NCI-H146 (cell line): Measurements from ENCODE around the gene LRRFIP1.
"Not testable (repeated sequence)": the region's sequence is repeated elsewhere in the genome, so short reads cannot be mapped to it uniquely, and the experiment has no call there.

ENCODE experiments used
- DNase-seq: peaks from one replicate; lab custom pipeline; 2025; lab: John Stamatoyannopoulos, UW

The LRRFIP1 gene

DNA sequence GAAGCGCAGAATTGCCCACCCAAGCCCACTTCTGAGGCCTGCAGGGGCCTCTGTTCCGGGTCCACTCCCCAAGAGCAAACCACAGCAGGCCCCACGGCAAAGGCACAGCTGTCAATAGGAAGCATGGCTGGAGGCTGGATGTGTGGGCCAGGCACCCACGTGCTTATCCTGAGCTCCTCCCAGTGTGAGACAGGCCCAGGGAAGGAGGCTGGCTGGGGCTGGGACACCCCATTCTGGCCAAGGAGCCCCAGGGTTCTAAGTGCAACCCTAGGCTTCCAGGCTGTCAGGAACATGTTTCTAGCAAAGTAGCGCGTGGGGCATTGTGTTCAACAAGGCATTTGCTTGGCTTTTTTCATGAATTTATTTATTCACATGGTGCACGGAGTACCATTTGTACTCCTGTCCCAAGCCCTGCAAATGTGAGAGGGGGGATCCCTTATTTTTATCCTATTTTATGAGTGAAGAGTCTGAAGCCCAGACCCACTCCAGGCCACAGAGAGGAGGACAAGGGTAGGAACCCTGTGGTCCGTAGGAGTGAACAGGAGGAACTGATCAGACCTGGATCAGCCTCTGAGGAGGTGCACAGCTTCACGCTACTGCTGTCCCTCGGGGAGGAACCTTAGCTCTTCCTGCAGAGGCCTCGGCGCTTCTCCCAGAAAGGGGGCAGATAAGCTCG is 30.7 kb upstream of the LRRFIP1 start:
- no peak for DNase-seq

- no peak for DNase-seq
These were observed 29.9 kb upstream of the LRRFIP1 start for GRCh38 chr2:237597196-237598145.

DNA sequence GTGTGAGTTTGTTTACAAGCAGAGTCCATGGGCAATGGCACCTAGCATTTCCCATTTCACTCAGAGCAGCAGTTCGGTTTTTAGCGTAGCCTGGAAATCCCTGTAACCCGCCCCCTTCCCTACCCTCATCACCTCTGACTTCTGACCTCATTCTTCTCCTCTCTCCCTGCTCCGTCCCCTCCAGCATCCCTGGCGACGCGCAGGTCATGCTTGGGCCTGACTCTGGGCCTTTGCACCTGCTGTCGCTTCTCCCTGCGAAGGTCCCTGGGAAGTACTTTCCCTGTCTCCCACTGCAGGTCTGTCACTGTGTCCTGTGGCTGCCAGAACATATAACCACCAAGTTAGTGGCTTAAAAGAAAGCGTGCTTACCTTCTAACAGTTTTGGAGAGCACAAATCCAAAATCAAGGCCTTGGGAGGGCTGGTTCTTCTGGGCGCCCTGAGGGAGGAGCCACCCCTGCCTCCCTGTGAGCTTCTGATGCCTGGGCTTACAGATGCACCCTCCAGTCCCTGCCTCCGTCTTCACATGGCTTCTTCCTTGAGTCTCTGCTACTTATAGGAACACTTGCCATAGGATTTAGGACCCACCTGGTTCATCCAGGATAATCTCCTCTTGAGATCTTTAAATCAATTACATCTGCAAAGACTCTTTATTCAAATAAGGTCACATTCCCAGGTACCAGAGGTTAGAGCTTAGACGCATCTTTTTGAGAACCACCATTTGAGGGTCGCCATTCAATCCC is 28.7 kb upstream of the LRRFIP1 start:
- no peak for DNase-seq

- DNase-seq, result no peak
These were observed 27.8 kb upstream of the LRRFIP1 start for GRCh38 chr2:237599465-237600110.

DNA sequence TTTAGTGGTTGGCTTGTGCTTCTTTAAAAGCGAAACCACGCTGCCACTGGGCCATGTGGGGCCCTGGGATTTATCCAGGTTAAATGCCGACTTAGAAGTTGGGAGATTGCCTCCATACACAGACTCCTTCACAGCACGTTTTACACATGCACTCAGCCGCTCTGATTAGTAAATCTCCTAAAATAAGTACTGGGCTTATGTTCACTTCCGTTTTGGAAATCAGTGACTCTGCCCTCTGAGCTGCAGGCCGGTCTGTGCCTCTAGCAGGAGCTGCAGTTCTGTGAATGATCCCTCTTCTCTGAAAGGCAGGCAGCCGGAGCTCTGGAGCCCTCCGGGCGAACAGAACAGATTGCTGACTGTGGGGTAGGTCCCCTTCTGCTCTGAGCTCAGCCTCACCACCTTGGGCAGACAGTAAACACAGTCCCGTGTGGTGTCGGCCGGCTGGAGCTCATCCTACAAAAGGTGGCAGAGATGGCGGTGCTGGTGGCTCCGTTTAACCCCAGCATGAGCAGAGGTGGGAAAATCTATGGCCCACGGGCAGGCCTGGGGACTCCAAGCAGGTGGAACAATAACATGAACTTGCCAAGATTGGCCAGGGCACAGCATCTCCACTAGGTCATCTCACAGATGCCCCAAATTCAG is 27.1 kb upstream of the LRRFIP1 start:
- DNase-seq, result no peak

DNA sequence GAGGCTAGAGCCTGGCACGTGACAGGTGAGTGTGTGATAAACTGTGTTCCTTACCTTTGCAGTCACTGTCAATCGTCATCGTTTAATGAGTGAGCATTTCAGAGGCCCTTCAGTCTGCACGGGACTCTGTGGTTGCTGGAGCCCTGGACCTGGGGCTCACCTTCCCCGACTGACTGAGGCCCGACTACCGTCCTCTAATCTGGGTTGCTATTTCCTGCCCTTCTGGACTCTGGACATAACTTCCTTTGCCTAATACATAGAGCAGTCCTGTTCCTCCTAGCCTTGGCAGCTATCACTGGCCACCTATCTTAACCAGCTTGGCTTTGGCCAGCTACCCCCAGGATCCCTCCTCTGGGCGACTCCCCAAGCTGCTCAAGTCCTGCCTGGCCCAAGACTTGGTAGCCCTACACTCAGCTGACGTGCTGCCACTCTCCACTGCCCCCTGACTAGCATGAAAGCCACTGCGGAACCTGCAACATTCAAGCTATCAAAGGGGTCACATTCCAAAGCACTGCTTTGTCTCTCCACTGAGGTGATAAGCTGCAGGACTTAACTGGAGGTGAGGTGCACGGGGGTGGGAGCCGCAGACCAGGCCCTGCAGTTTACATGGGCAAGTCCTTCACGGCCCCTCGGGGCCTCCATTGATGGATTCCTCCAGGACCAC is 25.8 kb upstream of the LRRFIP1 start:
- DNase-seq, result no peak

DNA sequence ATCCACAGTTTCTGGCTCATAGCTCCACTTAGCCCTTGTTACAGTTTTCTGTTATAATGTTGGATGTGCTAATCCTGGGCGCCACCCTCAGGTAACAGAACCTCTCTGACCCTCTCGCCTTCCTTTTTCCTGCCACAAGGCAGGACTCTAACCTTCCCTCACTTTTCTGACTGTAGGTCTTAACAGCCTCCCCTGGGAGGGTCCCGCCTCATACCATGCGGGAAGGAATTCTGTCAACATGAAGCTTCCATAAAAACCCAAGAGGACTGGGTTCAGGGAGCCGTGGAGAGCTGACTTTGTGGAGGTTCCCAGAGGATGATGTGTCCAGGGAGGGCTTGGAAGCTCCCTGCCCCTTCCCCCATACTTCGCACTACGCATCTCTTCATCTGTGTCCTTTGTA is 25.0 kb upstream of the LRRFIP1 start:
- no peak for DNase-seq

DNA sequence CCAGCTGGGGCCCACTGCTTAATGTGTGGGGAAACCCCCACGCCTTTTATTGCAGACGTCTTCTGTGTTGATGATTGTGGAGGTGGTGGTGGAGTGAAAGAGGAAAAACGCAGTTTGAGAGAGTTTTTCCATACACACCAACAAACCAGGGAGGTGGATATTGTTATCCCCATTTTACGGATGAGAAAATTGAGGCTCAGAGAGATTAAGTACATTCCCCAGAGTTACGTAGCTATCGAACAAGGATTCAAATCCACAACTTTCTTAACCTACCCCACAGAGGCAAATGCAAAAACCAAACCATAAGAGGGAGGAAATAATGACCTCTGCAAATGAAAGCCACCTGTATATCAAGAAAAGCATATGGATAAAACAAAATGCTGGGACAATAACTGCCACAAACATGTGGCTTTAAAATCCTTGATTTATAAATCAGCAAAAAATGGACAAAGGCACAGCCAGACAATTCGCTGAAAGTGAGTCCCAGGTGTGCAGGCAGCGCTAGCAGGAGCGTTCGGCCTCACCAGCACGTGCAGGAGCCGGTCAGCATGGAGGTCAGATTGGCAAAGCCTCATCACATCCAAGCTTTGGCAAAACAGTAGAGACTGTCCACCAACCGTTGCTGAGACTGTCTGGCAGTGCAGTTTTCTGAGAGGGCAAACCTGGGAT is 24.2 kb upstream of the LRRFIP1 start:
- no peak for DNase-seq

GRCh38 chr2:237603718-237604362 is 23.5 kb upstream of the LRRFIP1 start:
- no peak for DNase-seq

- DNase-seq, result no peak
These were observed 23.0 kb upstream of the LRRFIP1 start for GRCh38 chr2:237604391-237604790.

DNA sequence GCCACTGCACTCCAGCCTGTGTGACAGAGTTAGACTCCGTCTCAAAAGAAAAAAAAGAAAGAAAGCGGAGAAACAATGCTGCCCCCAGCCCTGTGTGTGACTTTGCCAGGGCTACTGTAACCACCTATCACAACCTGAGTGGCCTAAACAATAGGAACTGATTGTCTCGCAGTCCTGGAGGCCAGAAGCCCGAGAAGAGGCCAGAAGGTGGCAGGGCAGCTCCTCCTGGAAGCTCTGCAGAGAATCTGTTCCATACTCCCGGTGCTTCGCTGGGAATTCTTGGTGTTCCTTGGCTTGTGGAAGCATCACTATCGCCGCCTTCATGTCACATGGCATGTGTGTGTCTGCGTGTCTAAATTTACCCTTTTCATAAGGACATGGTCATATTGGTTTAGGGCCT is 22.4 kb upstream of the LRRFIP1 start:
- DNase-seq, result peak; percentile 49

GRCh38 chr2:237606522-237606921 is 20.9 kb upstream of the LRRFIP1 start:
- not testable (repeated sequence) for DNase-seq

DNA sequence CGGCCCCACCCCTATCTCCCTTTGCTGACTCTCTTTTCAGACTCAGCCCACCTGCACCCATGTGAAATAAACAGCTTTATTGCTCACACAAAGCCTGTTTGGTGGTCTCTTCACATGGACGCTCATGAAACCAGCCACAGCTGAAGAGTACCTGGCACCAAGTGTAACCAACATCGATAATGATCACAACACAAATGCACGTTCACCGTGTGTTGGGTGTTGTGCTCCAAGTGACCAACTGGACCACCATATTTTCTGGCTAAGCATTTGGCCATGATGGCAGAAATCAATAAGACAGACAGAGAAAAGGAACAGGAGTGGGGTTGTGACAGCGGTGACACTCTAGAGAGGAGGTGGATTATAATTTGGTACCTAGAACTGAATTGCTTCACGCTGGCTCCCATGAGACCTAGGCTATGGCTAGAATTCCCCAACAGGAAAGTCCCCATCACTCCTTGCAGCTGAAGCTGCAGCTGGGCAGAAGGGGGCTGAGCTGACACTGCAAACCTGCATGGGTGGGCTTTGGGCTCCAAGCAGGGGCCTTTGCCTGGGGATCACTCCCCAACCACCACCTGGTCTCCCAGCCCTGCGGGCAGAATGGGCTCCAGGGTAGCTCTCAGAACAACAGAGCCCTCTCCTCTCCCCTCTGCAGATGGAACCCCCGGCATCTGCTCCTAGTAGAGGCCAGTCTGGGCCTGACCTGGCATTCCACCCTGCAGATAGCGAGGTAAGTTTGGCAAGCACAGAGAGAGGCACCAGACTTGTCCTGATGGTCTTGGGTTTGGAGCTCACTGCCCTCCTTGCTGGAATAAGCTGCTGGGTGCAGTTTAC is 14.6 kb upstream of the LRRFIP1 start:
- DNase-seq, result no peak

DNA sequence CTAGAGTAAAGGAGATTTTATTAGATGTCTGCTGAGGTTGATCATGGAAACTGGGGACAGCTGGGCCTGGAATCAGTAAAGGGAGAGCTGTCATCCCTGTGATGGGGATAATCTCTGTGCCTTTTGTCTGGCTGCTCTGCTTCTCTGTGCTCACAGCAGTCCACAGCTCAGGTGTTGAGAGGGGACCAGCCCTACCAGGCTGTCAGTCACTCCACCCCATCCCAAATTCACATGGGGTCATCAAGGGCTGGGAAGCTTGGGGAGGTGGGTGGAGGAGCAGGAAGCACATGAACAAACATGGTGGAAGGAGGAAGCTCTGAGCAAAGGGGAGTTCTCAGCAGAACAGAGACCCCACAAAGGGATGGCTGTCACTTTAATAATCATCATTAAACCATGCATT is 13.7 kb upstream of the LRRFIP1 start:
- DNase-seq, result no peak

- peak; percentile 14 for DNase-seq
These were observed 13.2 kb upstream of the LRRFIP1 start for GRCh38 chr2:237614151-237614720.

GRCh38 chr2:237615631-237616249 is 11.6 kb upstream of the LRRFIP1 start:
- DNase-seq, result no peak

DNA sequence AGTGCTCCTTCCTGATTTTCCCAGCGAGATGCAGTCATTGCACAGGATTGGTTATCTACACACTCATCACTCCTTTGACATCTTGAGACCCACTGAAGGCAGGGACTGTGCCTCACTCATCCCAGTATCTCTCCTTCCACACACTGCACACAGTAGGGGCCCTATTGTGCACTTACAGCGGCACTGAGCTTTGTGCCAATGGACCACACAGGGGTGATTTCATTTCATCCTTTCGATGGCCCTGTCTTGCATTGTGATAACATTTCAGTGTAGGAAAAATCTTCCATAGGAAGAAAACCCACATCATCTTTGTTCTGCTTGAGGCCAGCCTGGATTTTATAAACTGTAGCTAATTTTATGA is 11.0 kb upstream of the LRRFIP1 start:
- DNase-seq, result no peak
